Measurements from ENCODE around the gene SH3RF1.
A peak's percentile ranks its signal among the peaks of the same experiment; 100 is the strongest.

Gene SH3RF1

DNA sequence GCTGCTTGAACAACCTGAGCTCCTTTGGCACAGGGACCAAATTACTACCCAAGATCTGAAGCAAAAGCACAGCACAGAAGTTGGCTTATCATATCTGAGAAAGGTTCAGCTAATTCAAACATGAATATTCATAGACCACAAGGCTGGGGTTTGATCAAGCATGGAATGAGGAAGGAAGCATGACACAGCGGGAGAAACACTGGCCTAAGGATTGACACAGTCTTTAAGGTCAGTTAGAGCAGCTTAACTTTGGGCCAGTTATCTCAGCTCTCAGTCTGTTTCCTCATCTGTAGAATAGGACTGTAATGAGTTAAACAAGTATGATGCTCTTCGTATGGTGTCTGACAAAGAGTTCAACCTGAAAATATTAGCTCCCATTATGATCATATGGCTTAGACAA lies 172.2 kb downstream of the SH3RF1 start:
- DNase-seq = no peak

DNA sequence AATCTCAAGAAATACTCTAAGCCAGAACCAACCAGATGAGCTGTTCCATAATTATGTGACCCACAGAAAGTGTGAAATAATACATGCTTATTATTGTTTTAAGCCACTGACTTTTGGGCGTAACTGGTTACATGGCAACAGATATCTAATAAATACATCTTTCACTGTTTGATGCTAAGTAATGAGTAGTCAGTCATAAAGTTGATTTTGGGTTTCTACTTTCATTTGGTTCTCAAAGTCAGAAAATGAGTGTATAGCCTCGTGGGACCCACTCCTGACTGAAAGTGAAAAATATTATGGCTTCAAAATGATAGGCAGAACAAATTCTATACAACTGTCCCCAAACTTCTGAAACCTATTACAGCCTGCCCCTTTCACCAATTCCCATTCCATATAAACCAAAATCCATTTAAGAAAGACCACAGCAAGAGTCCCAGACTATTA lies 172.7 kb downstream of the SH3RF1 start:
- DNase-seq = no peak

DNA sequence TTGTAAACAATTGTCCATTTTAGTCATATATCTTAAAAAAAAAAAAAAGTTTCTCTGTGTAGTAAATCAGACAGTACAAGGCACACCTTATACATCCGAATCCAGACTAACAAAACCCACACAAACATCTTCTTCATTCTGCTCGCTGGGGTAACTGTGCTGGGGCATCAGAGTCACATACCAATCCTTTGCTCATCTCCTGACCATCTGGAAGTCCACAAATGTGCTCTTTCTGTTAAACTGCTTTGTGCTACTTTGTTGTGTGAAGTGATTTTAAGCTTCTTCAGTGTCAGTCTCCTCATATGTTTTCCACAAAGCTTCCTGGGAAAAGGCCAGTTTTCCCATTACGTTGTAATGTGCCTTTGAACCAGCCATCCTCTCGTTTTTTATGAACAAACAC lies 174.5 kb downstream of the SH3RF1 start:
- no peak for DNase-seq

DNA sequence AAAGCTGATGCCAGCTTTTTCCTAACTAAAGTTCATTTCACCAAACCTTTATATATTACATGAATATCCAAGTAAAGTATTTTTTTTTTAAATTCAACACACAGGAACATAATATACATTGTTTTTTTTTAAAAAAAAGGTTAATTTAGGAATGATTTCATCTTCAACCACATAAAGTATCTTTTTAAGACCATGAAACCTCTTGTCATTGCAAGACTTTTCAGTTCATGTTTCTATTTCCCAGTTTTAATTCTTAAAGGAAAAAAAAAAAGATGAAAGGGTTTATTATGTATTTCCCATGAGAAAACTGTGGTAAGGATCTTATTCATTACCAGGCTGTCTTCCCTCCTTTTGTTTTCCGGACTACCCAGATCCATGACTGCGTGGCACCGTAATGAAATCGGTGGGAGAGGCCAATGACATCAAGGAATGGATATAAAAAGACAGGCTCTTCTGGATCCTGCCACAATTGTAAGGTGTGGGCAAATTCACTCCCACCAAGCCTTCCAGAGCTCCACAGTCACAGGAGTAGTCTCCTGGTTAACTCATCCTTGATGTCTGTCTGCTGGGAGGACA lies 176.0 kb downstream of the SH3RF1 start:
- DNase-seq = no peak

DNA sequence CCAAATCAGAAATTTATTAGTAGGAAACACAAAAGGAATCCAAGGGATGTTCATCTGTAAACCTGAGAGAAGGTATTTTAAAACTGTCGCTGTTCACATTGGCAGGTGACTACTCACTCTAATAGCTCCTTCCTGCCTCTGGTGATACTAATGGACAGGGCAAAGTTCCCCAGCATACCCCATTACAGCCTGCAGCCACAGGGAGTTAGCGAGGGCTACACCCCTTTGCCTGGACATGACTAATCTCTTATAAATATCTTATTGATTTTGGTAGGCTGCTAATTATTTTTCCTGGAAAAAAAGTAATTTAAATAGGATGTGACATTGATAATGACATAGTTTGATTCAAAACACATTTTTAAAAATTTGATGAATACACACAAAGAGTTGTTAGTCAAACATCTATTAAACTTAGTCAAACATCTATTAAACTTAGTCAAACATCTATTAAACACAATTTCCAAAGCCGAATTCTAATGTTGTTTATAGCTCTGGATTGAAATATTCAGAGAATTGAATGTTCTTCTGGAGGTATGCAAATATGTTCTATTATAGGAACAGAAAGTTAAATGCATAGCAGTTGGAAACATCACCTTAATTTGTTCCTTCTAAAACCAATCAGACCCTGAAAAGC lies 177.8 kb downstream of the SH3RF1 start:
- DNase-seq = no peak

DNA sequence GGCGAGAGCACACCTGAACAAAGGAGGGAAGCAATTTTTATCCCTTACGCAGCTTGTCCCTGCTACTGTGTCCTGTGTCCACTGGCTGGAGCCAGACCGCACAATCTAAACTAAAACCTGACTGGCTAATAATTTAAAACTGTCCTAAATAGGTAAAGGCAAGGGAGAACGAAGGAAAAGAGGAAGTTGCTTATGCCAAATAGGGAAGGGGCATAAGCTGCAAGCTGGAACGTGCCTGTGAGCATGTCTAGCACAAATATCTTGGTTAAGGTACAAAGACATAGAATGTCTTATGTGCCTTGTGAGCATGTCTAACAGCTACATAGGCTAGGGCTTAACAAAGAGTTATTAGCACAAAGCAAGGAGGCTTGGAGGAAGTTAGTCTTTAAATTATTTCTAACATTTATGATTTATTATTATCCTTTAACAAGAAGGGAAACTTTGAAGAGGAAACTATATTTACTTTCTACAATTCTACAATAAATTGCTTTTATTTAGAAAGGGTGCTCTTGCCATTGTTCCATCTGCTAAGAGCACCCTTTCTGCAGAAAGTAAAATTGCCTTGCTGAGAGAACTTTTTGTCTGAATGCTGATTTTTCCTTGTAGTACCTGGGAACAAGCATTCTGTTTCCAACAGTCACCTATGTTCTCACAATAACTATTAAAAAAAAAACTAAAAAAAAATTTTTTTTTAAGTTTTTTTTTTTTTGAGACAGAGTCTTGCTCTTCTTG lies 180.1 kb downstream of the SH3RF1 start:
- no peak for DNase-seq

DNA sequence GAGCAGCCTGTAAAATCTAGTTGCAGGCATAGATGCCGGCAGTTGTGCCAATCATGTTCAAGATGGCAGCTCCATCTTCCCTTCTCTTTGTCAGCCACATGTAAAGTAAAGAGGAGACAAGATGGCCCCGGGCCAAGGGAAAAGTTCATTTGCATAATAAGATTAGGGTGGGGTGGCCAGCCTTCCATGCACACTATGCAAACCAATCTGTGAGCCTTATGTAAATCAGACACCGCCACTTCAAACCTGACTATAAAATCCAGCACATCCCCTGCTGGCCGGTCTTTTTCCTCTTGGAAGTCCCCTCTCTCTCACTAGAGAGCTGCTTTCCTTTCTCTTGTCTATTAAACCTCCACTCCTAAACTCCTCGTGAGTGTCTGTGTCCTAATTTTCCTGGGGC lies 181.8 kb downstream of the SH3RF1 start:
- DNase-seq = no peak

DNA sequence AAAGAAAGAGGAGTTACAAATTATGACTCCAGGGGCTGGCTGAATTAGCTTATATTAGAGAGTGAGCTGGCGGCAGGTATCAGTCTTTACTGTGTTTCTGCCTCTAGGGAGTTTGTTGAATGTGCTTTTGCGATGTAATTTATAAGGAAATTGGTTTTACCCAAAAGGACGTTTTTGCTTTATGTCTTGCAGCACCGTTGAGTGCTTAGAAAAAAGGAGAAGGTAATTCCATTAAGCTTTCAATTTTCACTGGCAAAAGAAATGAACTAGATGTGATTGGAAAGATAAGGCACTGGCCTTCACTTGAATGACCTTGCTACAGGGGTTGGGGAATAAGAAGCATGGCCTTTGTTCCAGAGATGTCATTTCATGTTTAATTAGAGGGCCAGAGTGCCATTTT lies 185.8 kb downstream of the SH3RF1 start:
- DNase-seq = no peak

DNA sequence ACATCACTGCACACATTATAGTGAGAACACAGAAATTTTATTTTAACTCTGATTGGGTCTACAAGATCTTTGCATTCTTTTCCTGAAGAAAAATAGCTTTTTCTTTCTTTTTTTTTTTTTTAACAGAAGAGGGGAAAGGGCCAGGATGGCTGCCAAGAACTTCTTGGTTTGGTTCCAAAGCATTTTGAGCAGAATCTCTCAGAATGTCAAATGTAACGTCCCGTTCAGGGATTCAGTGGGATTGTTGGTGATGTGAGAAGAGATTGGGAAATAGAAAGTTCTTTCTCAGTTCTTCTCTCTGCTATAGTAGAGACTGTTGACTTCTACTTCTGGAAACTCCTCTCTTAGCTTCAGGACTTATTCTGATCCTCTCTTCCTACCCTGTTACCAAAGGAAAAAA lies 189.8 kb downstream of the SH3RF1 start:
- DNase-seq = peak; percentile 58

DNA sequence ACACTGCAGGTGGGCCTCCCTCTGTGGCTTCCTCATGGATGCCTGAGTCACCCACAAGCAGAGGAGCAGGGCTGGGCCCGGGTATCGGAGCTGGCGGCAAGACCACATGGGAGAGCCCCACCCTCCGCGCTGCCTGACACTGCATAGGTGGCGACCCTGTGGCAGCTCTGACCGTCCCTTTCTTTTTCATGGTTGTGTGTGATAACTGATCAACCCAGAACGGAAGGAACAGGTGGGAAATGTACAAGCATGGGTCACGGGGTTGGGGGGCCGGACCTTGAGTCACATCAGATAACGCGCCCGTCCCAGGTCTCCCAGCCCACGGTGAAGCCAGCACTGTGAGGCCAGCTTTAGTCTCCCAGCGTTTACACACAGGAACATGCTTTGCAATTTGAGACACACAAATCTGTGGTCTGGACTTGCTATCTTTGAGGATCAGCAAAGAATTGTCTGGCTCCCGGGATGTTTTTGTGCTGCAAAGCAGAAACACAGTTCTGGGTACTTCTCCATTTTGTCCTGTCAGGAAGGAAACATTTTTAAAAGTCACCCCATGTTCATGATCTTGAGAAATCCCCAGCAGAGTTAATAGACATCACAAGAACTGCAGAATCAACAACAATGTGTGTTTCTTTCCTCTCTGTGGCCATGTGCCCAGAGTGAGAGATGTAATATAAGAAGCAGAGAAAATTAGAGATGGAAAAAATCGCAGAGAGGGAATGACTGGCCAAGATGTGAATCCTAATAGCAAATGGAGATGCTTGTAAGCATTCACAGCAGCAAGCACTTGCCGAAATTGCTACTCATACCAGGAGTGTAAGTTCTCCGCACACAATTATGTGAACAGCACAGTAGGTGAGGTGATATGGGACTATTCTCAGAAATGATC lies 190.6 kb downstream of the SH3RF1 start:
- DNase-seq = peak; percentile 65

DNA sequence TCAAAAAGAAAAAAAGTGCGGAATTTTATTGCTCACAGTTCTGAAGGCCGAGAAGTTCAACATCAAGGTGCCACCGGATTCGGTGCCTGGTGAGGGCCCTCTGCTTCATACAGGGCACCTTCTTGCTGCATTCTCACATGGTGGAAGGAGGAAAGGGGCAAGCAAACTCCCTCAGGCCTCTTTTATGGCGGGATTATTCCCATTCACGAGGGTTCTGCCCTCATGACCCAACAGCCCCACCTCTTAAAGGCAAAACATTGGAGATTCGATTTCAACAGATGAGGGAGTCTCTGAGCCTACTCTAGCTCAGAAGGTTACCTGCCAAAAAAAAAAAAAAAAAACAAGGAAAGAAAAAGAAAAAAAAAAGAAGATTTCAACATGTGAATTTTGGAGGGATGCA lies 196.6 kb downstream of the SH3RF1 start:
- DNase-seq = no peak

DNA sequence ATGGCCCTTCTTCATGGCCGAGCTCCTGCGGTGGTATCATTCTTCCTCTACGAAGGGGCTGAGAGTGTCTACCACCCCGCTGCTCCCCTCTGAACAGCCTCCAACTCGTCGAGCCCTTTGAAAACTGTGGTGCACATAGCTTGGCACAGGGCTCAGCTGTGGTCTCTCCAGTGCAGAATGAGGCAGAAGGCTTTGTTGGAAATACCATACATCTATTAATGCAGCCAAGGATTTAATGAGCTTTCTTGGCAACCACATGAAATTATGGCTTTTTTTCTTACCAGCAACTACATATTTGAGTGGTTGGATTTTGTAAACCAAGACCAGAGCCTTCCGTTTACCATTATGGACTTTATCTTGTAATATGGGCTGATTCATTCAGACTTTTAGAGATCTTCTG lies 199.0 kb downstream of the SH3RF1 start:
- peak; percentile 51 for DNase-seq

DNA sequence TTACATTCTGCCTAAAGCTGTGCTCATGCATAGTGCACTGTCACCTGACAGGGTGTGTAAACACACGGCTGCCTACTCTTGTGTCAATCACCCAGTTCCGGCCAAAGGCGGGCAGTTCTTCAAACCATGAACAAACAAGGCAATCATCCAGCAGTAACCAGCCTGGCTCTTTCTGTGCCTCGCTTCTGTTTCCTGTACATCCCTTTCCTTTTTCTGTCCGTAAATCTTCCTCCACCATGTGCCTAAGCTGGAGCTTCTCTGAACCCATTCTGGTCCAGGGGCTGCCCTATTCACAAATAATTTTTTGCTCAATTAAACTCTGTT lies 199.9 kb downstream of the SH3RF1 start:
- no peak for DNase-seq

DNA sequence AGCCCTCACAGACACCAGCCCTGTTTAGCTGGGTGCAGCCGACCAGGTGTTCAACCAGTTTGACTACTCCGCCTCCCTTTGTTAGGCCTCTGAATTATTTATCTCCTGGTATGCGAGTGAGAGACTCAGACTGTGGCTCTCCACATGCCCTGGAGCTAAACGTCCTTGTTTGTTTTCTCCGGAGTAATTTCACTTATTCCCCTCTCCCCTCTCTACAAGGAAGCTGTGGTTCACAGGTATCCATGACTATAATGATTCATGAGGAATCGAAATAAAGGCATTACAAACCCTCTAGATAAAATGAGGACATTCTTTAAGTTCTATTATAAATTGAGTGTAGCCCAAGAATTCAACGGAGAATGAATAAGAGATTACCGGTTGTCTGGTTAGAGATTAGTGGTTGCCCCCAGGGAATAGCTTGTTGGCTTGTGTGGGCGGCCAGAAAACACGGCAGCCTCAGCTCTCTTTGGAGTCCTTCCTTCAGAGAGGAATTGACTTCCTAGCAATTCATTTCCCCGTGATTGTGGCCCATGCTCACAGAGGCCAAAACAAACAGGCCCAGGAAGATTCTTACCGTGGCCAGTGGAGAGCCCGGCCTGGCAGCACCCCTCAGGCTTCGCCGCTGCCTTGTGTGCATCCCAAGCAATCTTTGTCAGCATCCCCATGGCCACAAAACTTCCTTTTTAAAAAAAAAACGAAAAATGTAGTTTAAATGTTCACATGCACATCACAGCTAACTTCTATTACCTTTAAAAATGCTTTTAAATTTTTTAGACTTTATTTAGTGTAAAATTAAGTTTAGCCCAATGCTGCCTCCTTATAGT lies 200.5 kb downstream of the SH3RF1 start:
- DNase-seq = peak; percentile 69

DNA sequence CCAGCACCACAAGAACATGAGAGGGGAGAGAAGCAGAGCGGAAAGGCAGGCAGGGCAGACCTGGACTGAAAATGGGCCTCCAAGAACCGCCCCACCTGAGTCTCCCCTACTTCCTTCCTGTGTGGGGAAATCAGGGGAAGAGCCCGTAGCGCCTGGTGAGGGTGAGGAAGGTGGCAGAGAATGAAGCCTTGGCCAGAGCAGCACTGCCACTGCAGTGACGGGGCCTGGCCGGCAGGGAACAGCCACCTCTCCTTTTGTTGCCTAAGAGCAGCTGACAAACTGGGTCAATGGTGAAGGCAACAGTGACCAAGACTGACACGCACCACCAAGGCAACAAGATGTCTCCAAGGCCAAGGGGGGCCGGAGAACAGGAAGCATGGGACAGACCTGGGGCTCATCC lies 202.3 kb downstream of the SH3RF1 start:
- DNase-seq = no peak

DNA sequence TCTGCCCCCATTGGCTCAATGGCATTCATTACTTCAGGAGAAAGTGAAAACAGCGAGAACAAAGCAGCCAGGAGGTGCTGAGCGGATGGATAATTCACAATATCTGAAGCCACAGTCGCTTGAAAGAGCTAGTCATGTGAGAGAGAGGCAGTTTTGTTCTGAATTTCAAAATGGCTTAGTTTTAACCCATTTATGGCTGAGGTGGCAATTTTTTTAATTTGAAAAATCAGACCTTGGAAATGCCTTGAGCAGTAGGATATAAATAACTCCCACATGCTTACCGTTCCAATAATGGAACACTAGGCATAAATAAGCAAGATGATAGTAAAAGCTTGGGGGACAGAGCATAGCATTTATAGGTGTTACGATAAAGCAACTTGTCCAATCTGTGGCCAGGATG lies 203.8 kb downstream of the SH3RF1 start:
- DNase-seq = no peak

DNA sequence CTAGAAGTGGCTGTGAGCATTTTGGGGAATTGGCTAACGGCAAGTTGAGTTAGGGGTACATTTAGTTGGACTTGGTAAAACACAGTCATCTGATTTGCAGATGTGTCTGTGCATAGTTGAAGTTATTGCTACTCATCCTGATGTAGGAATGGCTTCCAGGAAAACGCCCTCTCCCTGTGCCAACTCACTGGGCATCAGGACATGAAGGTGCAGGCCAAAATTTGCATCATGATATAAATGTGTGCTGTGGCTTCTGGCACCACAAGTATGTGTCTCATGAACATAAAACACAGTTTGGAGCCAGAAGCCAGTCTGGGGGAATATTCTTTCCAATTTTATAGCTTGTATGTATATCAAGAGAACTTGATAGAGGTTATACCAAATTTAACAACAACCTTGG lies 206.5 kb downstream of the SH3RF1 start:
- peak; percentile 71 for DNase-seq

DNA sequence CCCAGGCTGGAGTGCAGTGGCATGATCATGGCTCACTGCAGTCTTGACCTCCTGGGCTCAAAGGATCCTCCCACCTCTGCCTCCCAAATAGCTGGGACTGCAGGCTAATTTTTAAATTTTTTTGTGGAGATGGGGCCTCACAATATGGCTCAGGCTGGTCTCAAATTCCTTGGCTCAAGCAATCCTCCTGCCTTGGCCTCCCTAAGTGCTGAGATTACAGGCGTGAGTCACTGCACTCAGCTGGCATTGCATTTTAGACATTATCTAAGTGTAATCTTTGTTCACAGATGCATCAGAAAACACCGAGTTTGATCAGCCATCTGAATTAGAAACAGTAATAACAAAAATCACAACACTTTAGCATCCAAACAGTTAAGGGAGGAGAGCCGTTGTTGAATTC lies 207.3 kb downstream of the SH3RF1 start:
- DNase-seq = no peak

DNA sequence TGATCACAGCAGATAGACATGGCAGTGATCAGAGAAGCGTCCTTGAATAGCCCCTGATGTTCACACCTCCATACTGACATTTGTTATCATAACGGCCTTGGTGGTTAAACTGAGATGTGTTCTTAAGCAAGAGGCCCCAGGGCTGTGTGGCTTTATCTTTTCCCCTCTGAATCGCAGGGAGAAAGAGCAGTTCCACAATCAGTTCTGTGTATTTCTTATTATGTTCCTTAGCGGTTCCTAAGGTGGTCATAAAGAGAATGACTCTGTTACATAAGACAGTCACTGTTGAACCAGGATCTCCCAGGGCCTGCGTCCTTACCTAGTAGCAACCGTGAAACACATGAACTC lies 207.9 kb downstream of the SH3RF1 start:
- no peak for DNase-seq

DNA sequence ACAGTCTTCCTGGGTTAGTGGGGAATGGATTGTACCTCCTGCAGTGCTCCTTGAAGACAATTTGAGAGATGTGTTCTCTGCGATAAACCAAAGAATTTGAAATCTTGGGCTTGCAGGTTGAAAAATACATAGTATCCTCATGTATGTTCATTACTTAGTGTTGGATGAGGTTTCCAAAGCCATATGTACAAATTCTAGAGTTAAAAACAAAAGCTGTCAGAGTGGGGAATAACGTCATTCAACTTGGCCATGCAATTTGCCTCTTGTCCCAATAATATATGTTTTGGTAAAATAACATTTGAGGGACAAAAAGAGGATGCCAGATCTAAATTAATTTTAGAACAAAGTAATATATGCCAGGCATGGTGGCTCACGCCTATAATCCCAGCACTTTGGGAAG lies 209.4 kb downstream of the SH3RF1 start:
- DNase-seq = no peak

DNA sequence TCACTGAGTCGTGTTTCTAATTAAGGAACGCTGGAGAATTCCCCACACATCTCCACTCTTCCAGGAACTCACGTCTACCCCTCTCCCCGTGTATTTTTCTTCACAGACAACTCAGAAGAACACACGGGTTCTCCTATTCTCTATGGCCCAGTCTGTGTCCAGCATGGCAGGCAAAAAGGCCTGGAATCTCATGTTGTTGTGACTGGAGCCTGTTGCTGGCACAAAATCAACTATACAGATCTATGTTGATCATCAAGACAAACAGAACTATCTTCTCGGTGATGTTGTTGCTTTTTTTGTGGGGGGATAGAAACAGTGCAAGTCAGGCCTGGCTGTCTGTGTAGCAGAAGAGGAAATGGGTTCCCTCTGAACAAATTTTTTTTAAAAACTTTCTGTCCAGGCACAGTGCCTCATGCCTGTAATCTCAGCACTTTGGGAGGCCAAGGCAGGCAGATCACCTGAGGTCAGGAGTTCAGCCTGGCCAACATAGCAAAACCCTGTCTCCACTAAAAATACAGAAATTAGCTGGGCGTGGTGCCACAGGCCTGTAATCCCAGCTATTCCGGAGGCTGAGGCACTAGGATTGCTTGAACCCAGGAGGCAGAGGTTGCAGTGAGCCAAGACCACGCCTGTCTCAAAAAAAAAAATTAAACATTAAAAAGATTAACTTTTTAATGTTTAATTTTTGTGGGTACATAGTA lies 210.2 kb downstream of the SH3RF1 start:
- DNase-seq = no peak
